GM12891 (cell line): Measurements from ENCODE around the gene FAM222B.

Source experiments
- PAX5 ChIP-seq: IDR thresholded peaks from 2 replicates; pipeline ENCODE4 v1.6.1; 2011; ENCODE audit warnings: low read length, moderate library complexity, mild to moderate bottlenecking; ENCODE audit not compliant: insufficient read depth, severe bottlenecking
- POLR2A ChIP-seq: IDR thresholded peaks from 2 replicates; pipeline ENCODE4 v1.6.1; 2011; ENCODE audit warnings: low read depth, low read length, control low read depth
- POLR2AphosphoS5 ChIP-seq: IDR thresholded peaks from 2 replicates; pipeline ENCODE4 v1.6.1; 2011; ENCODE audit warnings: low read depth, low read length, control low read depth
- POU2F2 ChIP-seq: IDR thresholded peaks from 2 replicates; pipeline ENCODE4 v1.6.1; 2011; ENCODE audit warnings: low read depth, mild to moderate bottlenecking, control low read depth, low read length, moderate library complexity
- TAF1 ChIP-seq: IDR thresholded peaks from 2 replicates; pipeline ENCODE4 v1.6.1; 2011; ENCODE audit warnings: low read depth, low read length, control low read depth

GRCh38 chr17:28812091-28812747 is 30.4 kb downstream of the FAM222B start:
- 0 out of 2 replicates have a peak, but pooled peaks have one; percentile 63 for TF ChIP-seq POLR2A
- TF ChIP-seq POLR2AphosphoS5 = peak; percentile 49
- no peak for TF ChIP-seq PAX5
- no peak for TF ChIP-seq TAF1
- TF ChIP-seq POU2F2 = 0 out of 2 replicates have a peak, but pooled peaks have one; percentile 30
